Panc1 (cell line): ENCODE measurements around the gene GOLGA8J. TPM values are rescaled to one million over a fixed set of nuclear protein-coding genes. Genes with fewer than 3 reads are reported as not detected.

Experiments used
- ATAC-seq: fragments of 200-7000 bp; cut with Tn5 transposase; 2 replicates; pipeline ENCODE4 v1.9.1; 2020; ENCODE audit warnings: mild to moderate bottlenecking, moderate library complexity
- BruUV-seq: library from RNA; stranded (reverse); fragments of 400-500 nt; replicated peaks from 2 replicates; lab custom pipeline; 2021; lab: Mats Ljungman, UMichigan
- CTCF ChIA-PET: fragments of 300-600 bp; sonication (Branson Sonifier 250); formaldehyde crosslinking; loops from one replicate; lab custom pipeline; 2022; ENCODE audit warnings: antibody characterized with exemption; lab: Charles Lee
- POLR2A ChIA-PET: fragments of 300-600 bp; sonication (Branson Sonifier 250); formaldehyde crosslinking; loops from one replicate; lab custom pipeline; 2022; ENCODE audit warnings: antibody characterized with exemption; lab: Charles Lee
- DNase-seq: peaks from one replicate; pipeline ENCODE4 v3.0.0-alpha.2; 2010; ENCODE audit warnings: low read depth, low spot score
- H3K27ac ChIP-seq: 2 replicates; pipeline ENCODE4 v1.5.1; 2011; ENCODE audit warnings: mild to moderate bottlenecking, low read length, inconsistent platforms
- H3K27me3 ChIP-seq: fragments of 200-500 bp; sonication (Bioruptor generic); 2 replicates; pipeline ENCODE4 v1.6.0; 2014; ENCODE audit warnings: low read length, inconsistent platforms; ENCODE audit not compliant: control insufficient read depth, insufficient read depth
- H3K36me3 ChIP-seq: fragments of 200-500 bp; sonication (Bioruptor generic); 2 replicates; pipeline ENCODE4 v1.5.1; 2014; ENCODE audit warnings: inconsistent platforms, mild to moderate bottlenecking, low read length, moderate library complexity; ENCODE audit not compliant: control insufficient read depth, insufficient read depth
- H3K4me1 ChIP-seq: 2 replicates; pipeline ENCODE4 v1.5.1; 2011; ENCODE audit warnings: inconsistent platforms, mild to moderate bottlenecking, low read length, moderate library complexity; ENCODE audit not compliant: control insufficient read depth, insufficient read depth
- H3K4me3 ChIP-seq, 2 experiments: 2 replicates each; pipeline ENCODE4 v1.5.1; 2011 to 2012; ENCODE audit warnings: low read depth in 2 of 2, low read length in 2 of 2, mild to moderate bottlenecking in 2 of 2, inconsistent platforms in 1 of 2, moderate library complexity in 1 of 2
- H3K9me3 ChIP-seq: fragments of 200-500 bp; sonication (Bioruptor generic); 2 replicates; pipeline ENCODE4 v1.5.1; 2014; ENCODE audit warnings: low read depth, mild to moderate bottlenecking, inconsistent platforms, low read length, moderate library complexity; ENCODE audit not compliant: control insufficient read depth, insufficient read depth
- POLR2AphosphoS5 ChIP-seq: IDR thresholded peaks from 2 replicates; pipeline ENCODE4 v1.6.1; 2012; ENCODE audit warnings: mild to moderate bottlenecking, low read depth, low read length, moderate library complexity
- SIN3A ChIP-seq: IDR thresholded peaks from 2 replicates; pipeline ENCODE4 v1.6.1; 2012; ENCODE audit warnings: low read depth, mild to moderate bottlenecking, low read length, moderate library complexity, borderline replicate concordance; ENCODE audit not compliant: insufficient read depth
- TCF7L2 ChIP-seq: IDR thresholded peaks from 2 replicates; pipeline ENCODE4 v1.6.1; 2011; ENCODE audit warnings: mild to moderate bottlenecking, low read depth, low read length, inconsistent platforms
- in situ Hi-C: cut with HindIII; loops from 2 replicates; pipeline ENCODE4 v1.10.0; 2016; ENCODE audit warnings: low sequenced_read_pairs, low pct_unique_long_range_greater_than_20kb
- intact Hi-C: fragments of 100-400 bp; cut with micrococcal nuclease; formaldehyde crosslinking; loops from one replicate; pipeline ENCODE4 v1.10.0; 2022; ENCODE audit not compliant: unreplicated experiment
- total RNA-seq: library from RNA; stranded (reverse); gene quantifications from one replicate; pipeline ENCODE4 v1.2.1, GENCODE V29; 2021; ENCODE audit not compliant: unreplicated experiment
- TF ChIP-seq, protein P1 (sequence below): fragments of 450-650 bp; IDR thresholded peaks from 2 replicates; pipeline ENCODE4 v1.5.1; 2017; ENCODE audit warnings: mild to moderate bottlenecking
- TF ChIP-seq, protein P2 (sequence below), 2 experiments: IDR thresholded peaks; 2 replicates each; pipeline ENCODE4 v1.6.1; 2011 to 2012; ENCODE audit warnings: low read depth in 2 of 2, control low read depth in 1 of 2, low read length in 1 of 2, mild to moderate bottlenecking in 1 of 2, moderate library complexity in 1 of 2; ENCODE audit not compliant: insufficient read depth in 1 of 2

GOLGA8J gene
- total RNA-seq, 1 experiment from 2014 or later: 0.44 TPM

DNA sequence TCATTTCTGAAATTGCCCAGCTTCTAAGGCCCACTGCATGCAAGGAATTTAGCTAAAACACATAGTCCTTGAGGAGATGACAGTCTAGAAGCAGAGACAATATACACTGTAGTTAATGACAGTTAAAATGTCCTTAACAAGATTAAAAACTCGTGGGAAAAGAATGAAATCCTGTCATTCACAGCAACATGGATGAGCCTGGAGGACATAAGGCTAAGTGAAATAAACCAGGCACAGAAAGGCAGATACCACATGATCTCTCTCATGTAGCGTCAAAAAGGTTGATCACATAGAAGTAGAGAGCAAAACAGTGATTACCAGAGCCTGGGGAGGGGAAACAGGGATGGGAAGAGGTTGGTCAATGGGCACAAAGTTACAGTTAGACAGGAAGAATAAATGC is 36.3 kb upstream of the GOLGA8J start:
- ChIA-PET CTCF (no interaction called here), POLR2A (no interaction called here)
- Histone ChIP-seq H3K36me3 (no peaks in the 10 kb centered on the region), H3K9me3 (no peaks in the 10 kb centered on the region), H3K27ac (no peak overlapping the region), H3K27me3 (peaks cover 3% of the 10 kb centered on the region; the same call in 1 of the 2 replicates), H3K4me3 (no peak overlapping the region), H3K4me1 (no peaks in the 10 kb centered on the region; the same call in 1 of the 2 replicates)
- ATAC-seq (no peak), DNase-seq (no peak)
- intact Hi-C loops: no loop called here
- no TSS peak for BruUV-seq
- in situ Hi-C loops: no loop called here
- TF ChIP-seq TCF7L2: no peak
- no peak for TF ChIP-seq POLR2AphosphoS5
- TF ChIP-seq, protein P1, sequence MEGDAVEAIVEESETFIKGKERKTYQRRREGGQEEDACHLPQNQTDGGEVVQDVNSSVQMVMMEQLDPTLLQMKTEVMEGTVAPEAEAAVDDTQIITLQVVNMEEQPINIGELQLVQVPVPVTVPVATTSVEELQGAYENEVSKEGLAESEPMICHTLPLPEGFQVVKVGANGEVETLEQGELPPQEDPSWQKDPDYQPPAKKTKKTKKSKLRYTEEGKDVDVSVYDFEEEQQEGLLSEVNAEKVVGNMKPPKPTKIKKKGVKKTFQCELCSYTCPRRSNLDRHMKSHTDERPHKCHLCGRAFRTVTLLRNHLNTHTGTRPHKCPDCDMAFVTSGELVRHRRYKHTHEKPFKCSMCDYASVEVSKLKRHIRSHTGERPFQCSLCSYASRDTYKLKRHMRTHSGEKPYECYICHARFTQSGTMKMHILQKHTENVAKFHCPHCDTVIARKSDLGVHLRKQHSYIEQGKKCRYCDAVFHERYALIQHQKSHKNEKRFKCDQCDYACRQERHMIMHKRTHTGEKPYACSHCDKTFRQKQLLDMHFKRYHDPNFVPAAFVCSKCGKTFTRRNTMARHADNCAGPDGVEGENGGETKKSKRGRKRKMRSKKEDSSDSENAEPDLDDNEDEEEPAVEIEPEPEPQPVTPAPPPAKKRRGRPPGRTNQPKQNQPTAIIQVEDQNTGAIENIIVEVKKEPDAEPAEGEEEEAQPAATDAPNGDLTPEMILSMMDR: no peak
- TF ChIP-seq, protein P2, sequence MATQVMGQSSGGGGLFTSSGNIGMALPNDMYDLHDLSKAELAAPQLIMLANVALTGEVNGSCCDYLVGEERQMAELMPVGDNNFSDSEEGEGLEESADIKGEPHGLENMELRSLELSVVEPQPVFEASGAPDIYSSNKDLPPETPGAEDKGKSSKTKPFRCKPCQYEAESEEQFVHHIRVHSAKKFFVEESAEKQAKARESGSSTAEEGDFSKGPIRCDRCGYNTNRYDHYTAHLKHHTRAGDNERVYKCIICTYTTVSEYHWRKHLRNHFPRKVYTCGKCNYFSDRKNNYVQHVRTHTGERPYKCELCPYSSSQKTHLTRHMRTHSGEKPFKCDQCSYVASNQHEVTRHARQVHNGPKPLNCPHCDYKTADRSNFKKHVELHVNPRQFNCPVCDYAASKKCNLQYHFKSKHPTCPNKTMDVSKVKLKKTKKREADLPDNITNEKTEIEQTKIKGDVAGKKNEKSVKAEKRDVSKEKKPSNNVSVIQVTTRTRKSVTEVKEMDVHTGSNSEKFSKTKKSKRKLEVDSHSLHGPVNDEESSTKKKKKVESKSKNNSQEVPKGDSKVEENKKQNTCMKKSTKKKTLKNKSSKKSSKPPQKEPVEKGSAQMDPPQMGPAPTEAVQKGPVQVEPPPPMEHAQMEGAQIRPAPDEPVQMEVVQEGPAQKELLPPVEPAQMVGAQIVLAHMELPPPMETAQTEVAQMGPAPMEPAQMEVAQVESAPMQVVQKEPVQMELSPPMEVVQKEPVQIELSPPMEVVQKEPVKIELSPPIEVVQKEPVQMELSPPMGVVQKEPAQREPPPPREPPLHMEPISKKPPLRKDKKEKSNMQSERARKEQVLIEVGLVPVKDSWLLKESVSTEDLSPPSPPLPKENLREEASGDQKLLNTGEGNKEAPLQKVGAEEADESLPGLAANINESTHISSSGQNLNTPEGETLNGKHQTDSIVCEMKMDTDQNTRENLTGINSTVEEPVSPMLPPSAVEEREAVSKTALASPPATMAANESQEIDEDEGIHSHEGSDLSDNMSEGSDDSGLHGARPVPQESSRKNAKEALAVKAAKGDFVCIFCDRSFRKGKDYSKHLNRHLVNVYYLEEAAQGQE (IDR thresholded peaks at IDR 0.05; ENCODE audit: insufficient read depth in 1 of 2, low read depth in 2 of 2, low read length in 1 of 2): no peak
- no peak for TF ChIP-seq SIN3A

DNA sequence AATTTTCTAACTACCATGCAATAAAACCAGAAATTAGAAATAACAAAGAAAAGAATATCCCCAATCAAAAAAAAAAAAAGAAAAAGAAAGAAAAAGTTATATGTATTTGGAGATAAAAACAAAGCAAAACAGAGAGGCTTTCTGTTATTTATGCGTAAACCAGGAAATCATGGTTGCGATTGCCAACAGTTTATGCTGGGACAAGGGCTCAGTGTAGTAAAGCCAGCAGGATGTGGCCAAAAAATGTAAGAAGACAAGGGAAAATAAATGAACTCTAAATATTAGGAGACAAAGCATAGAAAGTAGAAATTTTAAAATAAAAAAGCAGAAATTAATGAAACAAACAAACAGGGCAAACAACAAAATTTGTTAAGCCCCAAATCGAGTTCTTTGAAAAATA is 27.2 kb upstream of the GOLGA8J start:
- POLR2A ChIA-PET: no interaction called here
- CTCF ChIA-PET: no interaction called here
- Histone ChIP-seq H3K4me1 (no peaks in the 10 kb centered on the region), H3K9me3 (no peaks in the 10 kb centered on the region), H3K27me3 (no peaks in the 10 kb centered on the region), H3K27ac (no peak overlapping the region), H3K4me3 (no peak overlapping the region), H3K36me3 (no peaks in the 10 kb centered on the region)
- TF ChIP-seq, protein P2 (IDR thresholded peaks at IDR 0.05; ENCODE audit: insufficient read depth in 1 of 2, low read depth in 2 of 2, low read length in 1 of 2): no peak
- no peak for TF ChIP-seq SIN3A
- no peak for TF ChIP-seq TCF7L2
- TF ChIP-seq, protein P1: no peak
- TF ChIP-seq POLR2AphosphoS5: no peak
- ATAC-seq (no peak), DNase-seq (no peak)
- BruUV-seq: no TSS peak
- in situ Hi-C loops: no loop called here
- intact Hi-C loops: no loop called here
